HuH-7.5 (cell line): ENCODE data around the gene CEP72.
"Not testable (repeated sequence)": the region's sequence is repeated elsewhere in the genome, so short reads cannot be mapped to it uniquely, and the experiment has no call there.

Source experiments
- DNase-seq: peaks from one replicate; pipeline ENCODE4 v3.0.0; 2011; ENCODE audit warnings: low spot score

The CEP72 gene

GRCh38 chr5:618450-618849 is 6.3 kb downstream of the CEP72 start:
- DNase-seq: no peak

- DNase-seq: no peak
Observed at GRCh38 chr5:619444-619843, 7.3 kb downstream of the CEP72 start.

- no peak for DNase-seq
Observed at GRCh38 chr5:620152-620551, 8.0 kb downstream of the CEP72 start.

DNA sequence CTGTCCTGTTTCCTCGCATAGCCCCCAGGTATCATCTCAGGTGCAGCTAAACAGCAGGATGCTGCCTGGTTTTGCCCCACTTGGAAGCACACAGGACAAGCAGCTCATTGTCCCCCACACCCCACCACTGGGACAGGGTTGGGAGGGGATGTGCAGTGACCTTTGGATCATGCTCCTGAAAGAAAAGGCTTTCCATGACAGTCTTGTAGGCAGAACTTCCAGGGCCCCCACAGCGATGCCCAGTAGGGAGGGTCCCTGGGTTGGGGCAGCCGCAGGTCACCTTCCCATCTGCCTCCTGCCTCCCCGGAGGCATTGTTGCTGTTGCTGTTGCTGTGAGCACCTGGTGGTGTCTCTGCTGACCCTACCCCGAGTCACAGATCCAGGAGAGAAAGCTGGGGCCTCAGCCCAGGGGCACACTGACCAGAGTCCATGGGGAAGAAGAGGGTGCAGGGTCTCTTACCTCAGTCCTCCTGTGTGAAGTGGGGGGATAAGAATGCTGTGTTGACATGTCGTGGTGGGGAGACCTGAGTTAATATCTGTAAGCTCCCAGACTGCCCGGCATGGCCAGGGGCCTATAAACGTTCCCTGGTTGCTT is 8.5 kb downstream of the CEP72 start:
- DNase-seq: no peak

- DNase-seq: no peak
Observed at GRCh38 chr5:621341-621761, 9.2 kb downstream of the CEP72 start.

- DNase-seq: no peak
Observed at GRCh38 chr5:622359-622758, 10.2 kb downstream of the CEP72 start.

DNA sequence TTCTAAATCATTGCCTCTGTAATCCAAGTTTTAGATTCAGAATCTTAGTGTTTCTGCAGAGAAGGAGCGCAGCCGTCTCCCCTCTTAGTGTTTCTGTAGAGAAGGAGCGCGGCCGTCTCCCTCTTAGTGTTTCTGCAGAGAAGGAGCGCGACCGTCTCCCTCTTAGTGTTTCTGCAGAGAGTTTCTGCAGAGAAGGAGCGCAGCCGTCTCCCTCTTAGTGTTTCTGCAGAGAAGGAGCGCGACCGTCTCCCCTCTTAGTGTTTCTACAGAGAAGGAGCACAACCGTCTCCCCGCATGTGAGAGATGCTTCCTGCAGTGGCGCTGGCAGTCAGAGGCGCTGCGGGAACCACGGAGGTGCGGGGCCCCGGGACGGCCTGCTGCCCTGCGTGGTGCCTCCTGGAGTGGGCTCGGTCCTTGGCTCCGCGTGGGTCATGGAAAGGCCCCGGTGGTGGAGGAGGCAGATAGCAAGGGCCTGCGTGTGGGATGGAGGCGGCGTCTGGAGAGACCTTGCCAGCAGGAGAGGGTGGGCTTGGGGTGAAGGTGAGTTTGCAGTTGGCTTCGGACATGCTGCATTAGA is 10.9 kb downstream of the CEP72 start:
- no peak for DNase-seq

DNA sequence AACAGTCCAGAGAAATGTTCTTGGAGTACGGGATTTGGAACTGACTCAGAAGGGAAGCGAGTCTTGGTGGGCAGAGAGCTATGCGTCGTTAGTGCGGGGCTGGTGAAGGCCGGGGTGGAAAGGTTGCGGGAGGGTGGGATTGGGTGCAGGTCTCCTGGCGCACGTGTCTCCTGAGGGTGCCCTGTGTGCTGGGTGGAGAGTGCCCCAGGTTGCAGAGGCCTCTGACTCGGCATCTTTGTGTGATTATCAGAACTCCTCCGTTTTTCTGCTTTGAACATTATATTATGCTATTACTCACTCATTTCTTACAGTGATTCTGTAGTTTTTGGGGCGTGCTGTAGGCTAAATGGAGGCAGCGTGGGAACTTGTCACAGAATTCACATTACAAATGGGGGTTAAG is 11.4 kb downstream of the CEP72 start:
- no peak for DNase-seq

DNA sequence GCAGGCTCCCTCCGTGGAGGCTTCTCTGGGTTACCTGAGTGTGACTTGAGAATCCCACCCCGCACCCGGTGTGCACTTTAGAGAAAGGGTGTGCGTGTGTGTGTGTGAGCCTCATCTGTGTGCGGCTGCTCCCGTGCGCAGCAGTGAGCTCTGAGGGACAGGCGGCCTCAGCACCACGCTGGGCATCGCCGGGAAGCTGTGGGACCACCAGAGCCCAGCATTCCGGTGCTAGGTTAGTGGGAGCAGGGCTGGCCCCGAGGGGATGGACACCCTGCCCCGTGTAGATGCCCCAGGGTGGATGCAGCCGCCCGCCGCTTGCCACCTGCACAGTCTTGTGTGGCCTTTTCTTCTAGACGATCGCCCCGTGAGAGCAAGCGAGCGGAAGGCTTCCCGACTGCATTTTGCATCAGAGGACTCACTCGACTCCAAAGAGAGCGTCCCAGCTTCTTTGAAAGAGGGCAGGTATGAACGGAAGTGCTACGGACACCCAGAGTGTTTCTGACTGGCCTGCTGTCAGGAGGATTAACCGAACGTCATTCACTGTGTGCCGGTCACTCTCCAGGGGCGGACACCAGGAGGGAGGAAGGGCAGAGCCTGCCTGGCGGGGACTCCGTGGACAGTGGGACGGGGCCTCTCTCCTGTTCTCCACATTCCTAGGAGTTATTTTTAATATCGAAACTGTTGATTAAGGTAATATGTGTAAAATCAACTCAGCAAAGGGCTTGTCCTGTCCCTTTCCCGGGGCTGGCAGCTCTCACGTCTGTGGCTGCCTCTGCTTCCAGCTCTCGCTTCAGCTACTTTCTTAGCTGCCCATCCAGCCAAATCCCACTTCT is 12.2 kb downstream of the CEP72 start:
- DNase-seq: no peak

DNA sequence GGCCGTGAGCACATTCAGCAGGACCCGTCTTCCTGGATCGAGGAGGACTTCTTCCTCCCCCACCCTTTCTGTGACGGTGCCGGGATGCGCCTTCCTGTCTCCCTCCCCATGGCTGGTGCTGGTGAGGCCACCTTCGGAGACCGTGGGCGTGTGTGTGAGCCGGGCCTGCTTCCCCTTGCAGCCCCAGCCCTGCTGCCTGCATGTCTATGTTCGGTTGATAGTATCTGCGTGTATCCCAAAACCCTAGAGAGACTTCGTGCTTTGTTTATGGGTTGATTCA is 12.8 kb downstream of the CEP72 start:
- DNase-seq: no peak

DNA sequence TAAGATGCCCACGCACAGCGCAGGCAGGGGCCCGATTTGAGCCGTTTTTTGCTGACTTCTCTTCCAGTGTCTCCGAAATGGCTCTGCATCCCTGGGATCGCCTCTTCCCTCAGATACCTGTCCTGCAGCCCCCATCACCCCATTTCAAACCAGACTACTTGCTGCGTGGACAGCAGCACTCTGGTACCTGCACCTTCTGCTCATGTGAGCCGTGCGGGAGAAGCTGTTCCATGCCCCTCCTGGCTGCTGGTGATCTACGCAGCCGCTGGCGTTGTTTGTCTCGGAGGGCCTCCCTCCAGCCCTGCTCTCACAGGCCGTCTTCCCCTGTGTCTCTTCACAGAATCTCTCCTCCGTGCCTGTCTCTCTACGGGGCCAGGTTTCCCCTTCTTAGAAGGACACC is 13.4 kb downstream of the CEP72 start:
- DNase-seq: no peak

DNA sequence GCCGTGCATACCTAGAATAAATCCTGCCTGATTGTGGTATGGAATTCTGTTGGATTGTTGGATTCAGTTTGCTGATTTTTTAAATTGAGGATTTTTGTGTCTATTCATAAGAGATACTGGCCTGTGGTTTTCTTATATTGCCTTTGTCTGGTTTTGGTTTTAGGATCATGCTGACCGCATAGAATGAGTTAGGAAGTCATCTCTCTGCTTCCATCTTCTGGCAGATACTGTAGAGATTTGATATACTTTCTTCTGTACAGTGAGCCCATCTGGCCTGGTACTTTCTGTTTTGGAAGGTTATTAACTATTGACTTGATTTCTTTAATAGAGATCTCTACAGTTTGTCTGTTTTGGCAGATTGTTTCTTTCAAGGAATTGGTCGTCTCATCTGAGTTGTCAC is 14.7 kb downstream of the CEP72 start:
- DNase-seq: no peak

GRCh38 chr5:627840-628239 is 15.7 kb downstream of the CEP72 start:
- no peak for DNase-seq

DNA sequence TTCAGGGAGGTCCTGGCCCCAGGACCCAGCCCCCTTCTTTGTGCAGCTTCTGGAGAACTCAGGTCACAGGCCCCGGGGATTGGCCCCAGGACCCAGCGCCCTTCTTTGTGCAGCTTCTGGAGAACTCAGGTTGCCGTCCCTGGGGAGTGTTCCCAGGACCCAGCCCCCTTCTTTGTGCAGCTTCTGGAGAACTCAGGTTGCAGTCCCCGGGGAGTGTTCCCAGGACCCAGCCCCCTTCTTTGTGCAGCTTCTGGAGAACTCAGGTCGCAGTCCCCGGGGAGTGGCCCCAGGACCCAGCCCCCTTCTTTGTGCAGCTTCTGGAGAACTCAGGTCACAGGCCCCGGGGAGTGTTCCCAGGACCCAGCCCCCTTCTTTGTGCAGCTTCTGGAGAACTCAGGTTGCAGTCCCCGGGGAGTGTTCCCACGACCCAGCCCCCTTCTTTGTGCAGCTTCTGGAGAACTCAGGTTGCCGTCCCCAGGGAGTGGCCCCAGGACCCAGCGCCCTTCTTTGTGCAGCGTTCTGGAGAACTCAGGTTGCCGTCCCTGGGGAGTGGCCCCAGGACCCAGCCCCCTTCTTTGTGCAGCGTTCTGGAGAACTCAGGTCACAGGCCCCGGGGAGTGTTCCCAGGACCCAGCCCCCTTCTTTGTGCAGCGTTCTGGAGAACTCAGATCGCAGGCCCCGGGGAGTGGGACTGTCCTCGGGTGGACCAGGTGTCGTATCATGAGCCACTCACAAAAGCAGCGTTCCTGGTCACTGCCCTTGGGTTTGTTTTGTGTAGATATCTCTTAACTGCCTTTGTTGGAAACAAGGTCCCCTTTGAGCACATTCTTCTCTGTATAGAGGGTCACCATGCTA is 16.4 kb downstream of the CEP72 start:
- not testable (repeated sequence) for DNase-seq

- no peak for DNase-seq
Observed at GRCh38 chr5:633501-633955, 21.4 kb downstream of the CEP72 start.

DNA sequence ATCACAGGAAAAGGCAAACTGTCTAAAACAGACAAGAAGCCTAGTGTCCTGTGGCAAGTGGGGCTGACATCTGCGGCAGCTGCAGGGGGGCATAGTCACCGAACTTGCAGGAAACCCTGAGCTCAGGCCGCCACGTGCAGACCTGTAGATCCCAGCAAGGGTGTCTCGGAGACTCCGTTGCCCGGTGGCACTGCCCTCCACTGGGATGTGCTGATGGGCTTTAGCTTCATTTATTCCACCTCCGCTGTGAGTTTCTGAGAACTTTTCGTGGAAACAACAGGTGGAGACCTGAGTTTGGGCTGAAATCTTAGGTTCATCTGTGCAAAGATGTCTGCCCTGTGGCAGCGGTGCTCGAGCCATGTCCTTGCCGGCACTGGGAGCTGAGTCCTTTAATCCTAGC is 22.1 kb downstream of the CEP72 start:
- DNase-seq: no peak

DNA sequence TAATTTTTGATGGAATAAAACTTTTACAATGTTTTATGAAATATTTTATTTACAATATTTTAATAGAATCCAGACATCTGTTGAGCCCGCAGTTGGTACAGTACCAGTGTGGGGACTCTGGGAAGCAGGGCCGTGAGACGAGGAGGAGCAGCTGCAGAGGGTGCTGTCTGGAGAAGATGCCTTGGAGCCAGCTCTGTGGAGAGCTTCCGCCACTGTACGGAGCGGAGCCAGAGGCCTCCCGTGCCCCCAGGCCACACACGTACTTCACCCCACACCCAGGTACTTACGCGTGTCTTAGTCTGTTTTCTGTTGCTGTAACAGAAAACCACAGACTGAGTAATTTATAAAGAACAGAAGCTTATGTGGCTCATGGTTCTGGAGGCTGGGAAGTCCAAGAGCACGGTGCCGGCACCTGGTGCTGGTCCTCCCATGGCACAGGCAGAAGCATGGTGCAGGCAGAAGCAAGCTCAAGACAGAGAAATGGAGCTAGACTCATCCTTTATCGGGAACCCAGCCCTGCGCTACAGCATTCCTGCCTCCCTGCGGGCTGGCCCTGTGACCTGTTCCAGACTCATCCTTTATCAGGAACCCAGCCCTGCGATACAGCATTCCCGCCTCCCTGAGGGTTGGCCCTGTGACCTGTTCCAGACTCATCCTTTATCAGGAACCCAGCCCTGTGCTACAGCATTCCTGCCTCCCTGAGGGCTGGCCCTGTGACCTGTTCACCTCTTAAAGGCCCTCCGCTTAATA is 23.3 kb downstream of the CEP72 start:
- DNase-seq: no peak

GRCh38 chr5:636951-637350 is 24.8 kb downstream of the CEP72 start:
- no peak for DNase-seq

- DNase-seq: no peak
Observed at GRCh38 chr5:637581-638450, 25.7 kb downstream of the CEP72 start.

GRCh38 chr5:638501-639252 is 26.5 kb downstream of the CEP72 start:
- DNase-seq: no peak

DNA sequence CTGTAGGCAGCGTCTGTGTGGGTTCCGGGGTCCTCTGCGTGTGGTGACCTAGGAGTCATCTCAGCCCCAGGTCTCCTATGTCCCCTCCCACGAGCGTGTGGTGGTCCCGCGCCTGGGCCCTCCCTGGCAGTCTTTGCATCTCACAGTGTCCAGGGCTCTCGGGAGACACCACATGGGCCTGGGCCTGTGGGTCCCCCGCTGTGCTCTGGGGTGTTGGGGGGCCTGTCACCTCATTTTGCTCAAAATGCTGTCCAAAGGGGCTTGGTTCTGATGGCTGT is 27.1 kb downstream of the CEP72 start:
- no peak for DNase-seq
